GM21737 (cell line): ENCODE measurements around the gene PARD3.
"Not testable (repeated sequence)": the region's sequence is repeated elsewhere in the genome, so short reads cannot be mapped to it uniquely, and the experiment has no call there.

ENCODE experiments used
- ATAC-seq: cut with Tn5 transposase; IDR thresholded peaks from one replicate; pipeline ENCODE4 v1.9.1; 2021; ENCODE audit warnings: mild to moderate bottlenecking, moderate library complexity; ENCODE audit not compliant: unreplicated experiment

PARD3 gene

DNA sequence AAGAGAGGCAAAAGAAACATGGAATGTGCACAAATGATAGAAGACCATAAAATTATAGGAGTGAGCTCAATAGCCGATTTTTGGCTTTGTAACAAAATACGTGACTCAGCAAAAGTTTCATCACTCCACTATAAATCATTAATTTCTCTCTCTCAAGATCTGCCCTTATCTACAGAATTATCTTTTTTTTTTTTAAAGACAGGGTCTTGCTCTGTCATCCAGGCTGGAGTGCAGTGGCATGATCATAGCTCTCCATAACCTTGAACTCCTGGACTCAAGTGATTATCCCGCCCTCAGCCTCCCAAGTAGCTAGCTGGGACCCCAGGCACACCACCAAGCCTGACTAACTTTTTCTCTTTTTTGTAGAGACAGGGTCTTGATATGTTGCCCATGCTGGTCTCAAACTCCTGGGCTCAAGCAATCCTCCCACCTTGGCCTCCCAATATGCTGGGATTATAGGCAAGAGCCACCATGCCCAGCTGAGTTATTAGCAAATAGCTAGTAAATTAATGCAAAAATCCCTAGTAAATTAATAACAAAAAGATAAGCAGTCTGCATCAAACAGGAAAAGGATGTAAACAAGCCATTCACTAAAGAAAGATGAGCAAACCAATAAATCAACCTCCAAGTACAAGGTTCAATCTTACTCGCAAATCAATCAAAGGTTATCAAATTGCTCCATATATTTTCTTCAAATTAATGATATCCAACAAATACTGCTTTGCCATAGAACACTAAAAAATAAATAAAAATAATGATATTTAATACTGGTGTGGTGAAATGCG lies 450.7 kb downstream of the PARD3 start:
- ATAC-seq, result no peak

GRCh38 chr10:34360984-34361383 lies 454.1 kb downstream of the PARD3 start:
- ATAC-seq, result no peak

GRCh38 chr10:34359435-34359813 lies 455.7 kb downstream of the PARD3 start:
- ATAC-seq, result no peak

- ATAC-seq, result no peak
Measured at GRCh38 chr10:34358729-34359434, 456.2 kb downstream of the PARD3 start.

GRCh38 chr10:34356463-34356862 lies 458.6 kb downstream of the PARD3 start:
- ATAC-seq, result no peak

DNA sequence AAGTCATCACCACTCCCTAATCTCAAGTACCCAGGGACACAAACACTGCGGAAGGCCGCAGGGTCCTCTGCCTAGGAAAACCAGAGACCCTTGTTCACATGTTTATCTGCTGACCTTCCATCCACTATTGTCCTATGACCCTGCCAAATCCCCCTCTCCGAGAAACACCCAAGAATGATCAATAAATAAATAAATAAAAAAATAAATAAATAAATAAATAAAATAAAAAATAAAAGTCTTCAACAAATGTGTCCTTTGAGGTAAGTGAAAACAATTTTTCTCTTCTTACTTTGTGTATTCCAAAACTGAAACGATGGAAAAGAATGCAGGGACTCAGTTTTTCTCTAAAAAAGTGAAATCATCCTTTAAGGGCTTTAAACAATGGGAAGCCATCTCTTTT lies 461.6 kb downstream of the PARD3 start:
- not testable (repeated sequence) for ATAC-seq

- not testable (repeated sequence) for ATAC-seq
Measured at GRCh38 chr10:34352599-34353204, 462.4 kb downstream of the PARD3 start.

DNA sequence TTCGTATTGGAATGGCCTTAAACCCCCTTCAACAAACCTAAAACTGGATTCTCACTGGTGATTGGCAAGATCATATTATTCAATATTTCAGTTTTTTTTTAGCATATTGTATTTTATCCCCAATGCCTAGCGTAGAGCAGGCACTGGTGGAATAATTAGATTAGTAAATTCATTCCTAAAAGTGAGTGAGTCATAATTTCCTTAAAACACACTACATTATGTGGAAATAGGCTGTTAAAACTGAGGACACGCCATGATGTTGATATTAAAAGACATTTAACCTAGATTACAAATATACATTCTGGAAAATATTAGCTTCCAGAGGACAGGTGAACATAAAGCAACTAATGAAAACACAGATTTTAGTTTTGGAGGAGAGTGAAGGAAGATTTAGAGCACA lies 463.9 kb downstream of the PARD3 start:
- ATAC-seq, result no peak

- no peak for ATAC-seq
Measured at GRCh38 chr10:34348917-34349485, 466.1 kb downstream of the PARD3 start.

- ATAC-seq, result no peak
Measured at GRCh38 chr10:34348021-34348420, 467.1 kb downstream of the PARD3 start.

DNA sequence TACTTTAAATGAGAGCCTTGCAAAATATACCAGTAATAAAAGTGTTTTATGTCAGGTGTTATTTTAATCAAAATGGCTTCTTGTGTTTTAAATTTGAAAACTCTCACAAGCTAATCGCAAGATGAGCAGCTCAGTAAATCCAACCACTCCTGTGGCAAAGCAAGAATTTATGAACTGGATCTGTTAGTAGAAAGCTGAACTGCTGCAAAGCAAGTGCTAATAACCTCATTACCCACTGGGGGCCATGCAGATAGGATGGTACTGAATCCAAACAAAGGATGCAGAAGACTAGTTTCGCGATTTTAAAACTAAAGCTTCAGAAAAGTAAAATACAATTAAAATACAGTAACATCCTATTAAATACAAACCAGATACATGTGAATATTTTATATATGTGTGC lies 468.0 kb downstream of the PARD3 start:
- ATAC-seq, result no peak

GRCh38 chr10:34346516-34347100 lies 468.5 kb downstream of the PARD3 start:
- ATAC-seq, result no peak

GRCh38 chr10:34345383-34345782 lies 469.7 kb downstream of the PARD3 start:
- no peak for ATAC-seq

DNA sequence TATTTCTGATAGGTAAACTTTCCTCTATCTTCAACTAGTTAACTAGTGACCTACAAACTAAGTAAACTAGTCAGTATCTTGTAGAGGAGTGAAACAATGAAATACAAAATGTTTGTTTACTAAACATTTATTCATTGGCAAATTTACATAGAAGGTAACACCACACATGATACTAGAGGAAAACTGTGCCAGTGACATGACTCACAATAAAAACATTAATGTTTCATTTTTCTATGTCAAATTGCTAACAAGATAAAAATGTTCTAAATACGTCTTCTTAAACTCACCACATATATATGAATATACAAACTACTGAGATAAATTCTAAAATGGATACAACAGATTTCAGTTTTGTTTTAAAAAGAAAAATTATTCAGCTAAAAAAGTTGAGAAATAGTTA lies 471.3 kb downstream of the PARD3 start:
- no peak for ATAC-seq

GRCh38 chr10:34341473-34341872 lies 473.6 kb downstream of the PARD3 start:
- ATAC-seq, result no peak

DNA sequence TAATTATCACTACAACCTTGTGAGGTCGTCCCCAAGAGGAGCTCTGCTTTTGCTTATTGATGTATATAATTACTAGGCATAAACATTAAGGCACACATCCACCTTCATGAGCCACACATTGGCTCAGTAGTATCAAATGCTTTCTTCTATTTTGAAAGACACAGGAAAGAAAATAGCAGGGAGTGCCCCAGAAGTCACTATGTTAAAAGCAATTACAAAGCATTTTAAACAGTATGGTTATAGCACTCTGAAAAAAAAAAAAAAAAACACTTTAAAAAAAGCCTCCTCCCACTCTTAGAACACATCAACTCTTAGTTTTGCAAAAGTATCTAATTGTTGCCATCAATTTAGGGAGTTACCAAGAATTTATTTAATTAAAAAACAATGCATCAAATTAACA lies 474.2 kb downstream of the PARD3 start:
- no peak for ATAC-seq

DNA sequence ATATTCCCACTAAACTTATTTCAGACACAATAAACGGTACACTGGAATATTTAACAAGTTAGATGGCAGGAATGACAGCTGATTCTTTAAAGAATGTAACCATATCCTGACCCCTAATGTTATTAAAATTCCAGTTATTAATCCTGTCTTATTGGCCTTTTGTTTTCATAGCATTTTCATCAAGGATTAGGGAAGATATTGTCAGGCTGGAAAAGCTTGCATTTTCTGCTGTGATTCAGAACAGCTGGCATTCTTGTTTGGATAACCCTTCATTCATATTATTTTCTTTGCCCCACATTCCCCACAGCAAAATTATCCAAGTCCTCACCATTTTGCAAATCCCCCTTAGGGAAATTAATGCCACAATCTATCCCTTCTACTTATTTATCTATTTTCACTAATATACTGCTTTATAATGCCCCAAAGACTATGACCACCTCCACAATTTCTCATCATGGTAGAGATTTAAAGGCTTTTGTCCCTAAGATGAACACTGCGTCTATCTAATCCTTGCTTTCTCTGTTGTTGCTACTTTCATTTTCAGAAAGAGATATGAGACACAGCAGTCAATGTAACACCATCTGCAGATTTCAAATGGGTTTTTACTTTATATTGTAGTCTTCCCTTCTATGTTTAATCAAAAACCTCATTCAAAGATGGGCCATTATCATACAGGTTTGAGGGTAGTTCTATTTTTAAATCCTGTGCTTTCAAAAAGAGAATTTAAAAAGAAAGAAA lies 475.1 kb downstream of the PARD3 start:
- ATAC-seq, result no peak

DNA sequence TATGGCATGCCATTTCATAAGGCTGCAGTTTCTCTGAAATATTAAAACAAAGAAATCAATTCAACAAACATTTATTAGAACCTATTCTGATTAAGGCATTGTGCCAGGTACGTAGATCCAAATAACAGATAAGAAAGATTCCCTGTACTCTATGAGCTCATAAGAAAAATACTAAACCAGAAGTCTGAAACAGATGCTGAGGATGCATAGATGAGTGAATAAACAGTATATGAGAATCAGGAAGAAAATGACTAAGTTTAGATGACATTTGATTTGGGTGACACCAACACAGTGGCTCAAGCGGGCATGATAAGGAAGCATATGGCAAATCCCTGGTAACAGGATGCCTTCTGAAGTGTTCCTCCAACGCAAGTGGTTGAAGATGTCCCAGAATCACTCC lies 477.2 kb downstream of the PARD3 start:
- no peak for ATAC-seq

GRCh38 chr10:34335960-34336690 lies 479.0 kb downstream of the PARD3 start:
- no peak for ATAC-seq

DNA sequence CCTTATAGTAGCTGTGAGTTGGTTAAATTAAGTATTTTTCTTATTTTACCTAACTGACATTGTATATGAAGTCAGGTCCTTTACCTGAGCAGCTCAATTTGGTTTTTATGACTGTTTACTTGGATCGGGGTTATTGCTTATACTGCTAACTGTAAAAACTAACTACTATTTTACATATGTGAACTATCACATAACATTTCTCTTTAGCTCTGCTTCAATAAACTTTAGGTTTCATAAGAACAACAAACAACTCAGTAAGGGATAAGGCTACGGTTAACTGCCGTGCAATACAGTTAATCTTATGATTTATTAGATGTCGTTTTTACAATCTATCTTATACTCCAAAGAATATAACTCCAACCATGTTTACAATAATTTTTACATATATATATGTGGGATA lies 480.2 kb downstream of the PARD3 start:
- no peak for ATAC-seq
